Neural progenitor cell (in vitro differentiated cells): ENCODE data around the gene TCTA.

ENCODE experiments used
- EZH2 ChIP-seq: fragments of 200-600 bp; sonication (generic); IDR thresholded peaks from 2 replicates; pipeline ENCODE4 v1.6.1; 2017; ENCODE audit warnings: antibody characterized with exemption, mild to moderate bottlenecking, moderate library complexity
- EZH2phosphoT487 ChIP-seq: fragments of 200-600 bp; sonication (generic); IDR thresholded peaks from 2 replicates; pipeline ENCODE4 v1.6.1; 2017; ENCODE audit warnings: antibody characterized with exemption

- TF ChIP-seq EZH2phosphoT487, result no peak
- no peak for TF ChIP-seq EZH2
Measured at GRCh38 chr3:49424816-49425215, 12.6 kb downstream of the TCTA start.
